ENCODE results near the gene SSH3.

SSH3 gene

GRCh38 chr11:67349457-67349856, 46.1 kb downstream of the SSH3 start:
- DNase-seq = no peak

GRCh38 chr11:67349928-67350465, 46.7 kb downstream of the SSH3 start:
- DNase-seq = no peak

- peak; percentile 59 to 63 for DNase-seq
Measured at GRCh38 chr11:67351275-67352005, 48.1 kb downstream of the SSH3 start.

- DNase-seq = no peak
Measured at GRCh38 chr11:67352546-67353316, 49.4 kb downstream of the SSH3 start.

- peak; percentile 96 for DNase-seq
Measured at GRCh38 chr11:67353317-67354074, 50.2 kb downstream of the SSH3 start, which contains the start of gene POLD4. TSS of gene POLD4 (minus strand) at chr11:67353546. CDS start at chr11:67353399, 147 bp downstream.

- no peak for DNase-seq
Measured at GRCh38 chr11:67354075-67355022, 51.0 kb downstream of the SSH3 start.

- no peak for DNase-seq
Measured at GRCh38 chr11:67355023-67355793, 51.9 kb downstream of the SSH3 start.

- DNase-seq = no peak
Measured at GRCh38 chr11:67355794-67356386, 52.6 kb downstream of the SSH3 start.

GRCh38 chr11:67356387-67356863, 53.1 kb downstream of the SSH3 start:
- DNase-seq = no peak

- peak; percentile 64 to 70 for DNase-seq
Measured at GRCh38 chr11:67356864-67357561, 53.7 kb downstream of the SSH3 start.

GRCh38 chr11:67357831-67358670, 54.7 kb downstream of the SSH3 start:
- DNase-seq = no peak

Measured in activated CD4-positive, alpha-beta T cell treated with anti-CD3 and anti-CD28 coated beads for 4 hours (primary cell).